NOMO-1 (cell line): ENCODE results near the gene SLC2A6.

Source experiments
- DNase-seq, 2 experiments: peaks; one replicate each; lab custom pipeline; 2025; ENCODE audit not compliant: unreplicated experiment in 2 of 2; lab: John Stamatoyannopoulos, UW

SLC2A6 gene

GRCh38 chr9:133483611-133484010 lies 4.7 kb upstream of the SLC2A6 start:
- no peak for DNase-seq

- DNase-seq, result peak; percentile 44 to 62
These were observed 678 bp downstream of the SLC2A6 start for GRCh38 chr9:133477992-133478850.

DNA sequence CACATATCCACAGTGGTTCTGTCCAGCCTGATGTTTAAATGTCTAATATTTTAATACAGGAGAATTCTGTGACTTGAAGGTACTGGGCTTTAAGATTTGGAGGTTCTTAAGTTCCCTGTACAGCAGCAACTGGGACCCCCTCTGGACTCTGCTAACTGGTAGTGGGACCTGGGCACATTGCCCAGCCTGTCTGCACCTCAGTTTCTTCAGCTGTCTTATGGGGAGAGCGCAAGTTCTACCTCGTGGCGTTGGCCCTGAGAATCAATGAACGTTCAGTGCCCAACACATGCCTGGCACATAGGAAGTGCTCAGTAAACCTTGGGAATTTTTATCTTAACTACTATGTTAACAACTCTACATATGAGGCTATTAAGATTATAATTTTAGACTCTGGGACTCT lies 1.4 kb downstream of the SLC2A6 start:
- no peak for DNase-seq

- DNase-seq, result no peak
These were observed 2.0 kb downstream of the SLC2A6 start for GRCh38 chr9:133476941-133477340.

- DNase-seq, result peak; percentile 16 to 44
These were observed 2.6 kb downstream of the SLC2A6 start for GRCh38 chr9:133476036-133476931.

- DNase-seq, result no peak
These were observed 3.4 kb downstream of the SLC2A6 start for GRCh38 chr9:133475292-133476012.

- no peak for DNase-seq
These were observed 4.0 kb downstream of the SLC2A6 start for GRCh38 chr9:133474853-133475252.

- DNase-seq, result no peak
These were observed 4.7 kb downstream of the SLC2A6 start for GRCh38 chr9:133474215-133474614.

DNA sequence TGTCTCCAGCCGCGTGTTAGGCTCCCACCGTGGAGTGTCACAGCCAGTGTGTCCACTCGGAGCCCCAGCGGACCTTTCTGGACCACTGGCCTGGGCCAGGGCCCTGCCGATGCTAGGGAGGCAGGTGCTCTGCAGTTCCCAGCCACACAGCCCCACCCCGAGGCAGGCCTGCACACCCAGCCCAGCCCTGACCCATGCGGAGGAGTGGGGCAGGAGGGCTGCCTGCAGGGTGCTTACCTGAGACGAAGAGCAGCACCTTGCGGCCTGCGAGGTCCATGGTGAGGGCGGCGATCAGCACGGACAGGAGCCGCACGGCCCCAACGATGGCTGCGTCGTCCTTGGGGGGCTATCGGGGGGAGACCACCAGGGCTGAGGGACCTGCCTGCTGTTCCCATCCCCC lies 5.2 kb downstream of the SLC2A6 start:
- DNase-seq, result no peak

DNA sequence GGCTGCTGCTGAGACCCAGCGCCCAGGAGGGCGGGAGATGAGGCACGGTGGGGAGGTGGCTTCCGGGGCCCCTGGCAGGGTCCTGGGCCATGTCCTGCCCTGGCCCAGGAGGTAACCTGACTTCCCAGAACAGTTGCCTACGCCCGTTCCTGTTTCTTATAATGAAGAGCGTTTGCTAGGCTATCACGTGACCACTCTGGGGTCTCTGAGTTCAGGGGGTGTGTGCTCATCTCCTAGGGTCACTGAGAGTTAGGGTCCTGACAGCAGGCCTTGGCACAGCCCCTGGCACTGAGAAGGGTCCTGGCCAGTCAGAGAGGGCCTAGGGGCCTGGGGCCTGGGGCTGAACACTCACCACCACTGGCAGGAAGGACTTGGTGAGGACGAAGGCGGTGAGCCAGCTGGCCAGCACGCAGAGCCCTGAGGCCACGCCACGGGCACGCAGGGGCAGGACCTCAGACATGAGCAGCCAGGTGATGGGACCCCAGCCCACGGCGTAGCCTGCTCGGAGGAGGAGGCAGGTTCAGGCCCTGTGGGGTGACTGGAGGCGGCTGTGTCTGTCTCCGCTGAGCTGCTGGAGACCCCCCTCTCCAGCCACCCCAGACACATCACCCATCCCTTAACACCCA lies 6.0 kb downstream of the SLC2A6 start:
- DNase-seq, result no peak

DNA sequence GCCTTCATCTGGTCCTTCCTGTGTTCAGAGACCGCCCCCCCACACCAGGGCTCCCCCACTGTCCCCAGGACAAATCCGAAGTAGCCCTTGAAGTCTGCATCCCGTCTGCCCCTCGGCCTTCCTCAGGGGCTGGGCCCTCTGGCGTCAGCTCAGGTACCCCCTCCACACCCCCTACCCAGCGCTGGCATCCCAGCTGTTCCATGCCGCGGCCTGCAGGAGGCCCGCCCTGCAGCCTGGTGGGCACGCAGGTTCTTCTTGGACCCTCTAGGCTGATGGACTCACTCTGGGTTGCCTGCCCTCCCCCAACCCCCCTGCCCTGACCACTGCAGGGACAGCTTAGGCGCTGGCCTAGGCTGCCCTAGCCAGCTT lies 6.6 kb downstream of the SLC2A6 start:
- DNase-seq, result no peak

DNA sequence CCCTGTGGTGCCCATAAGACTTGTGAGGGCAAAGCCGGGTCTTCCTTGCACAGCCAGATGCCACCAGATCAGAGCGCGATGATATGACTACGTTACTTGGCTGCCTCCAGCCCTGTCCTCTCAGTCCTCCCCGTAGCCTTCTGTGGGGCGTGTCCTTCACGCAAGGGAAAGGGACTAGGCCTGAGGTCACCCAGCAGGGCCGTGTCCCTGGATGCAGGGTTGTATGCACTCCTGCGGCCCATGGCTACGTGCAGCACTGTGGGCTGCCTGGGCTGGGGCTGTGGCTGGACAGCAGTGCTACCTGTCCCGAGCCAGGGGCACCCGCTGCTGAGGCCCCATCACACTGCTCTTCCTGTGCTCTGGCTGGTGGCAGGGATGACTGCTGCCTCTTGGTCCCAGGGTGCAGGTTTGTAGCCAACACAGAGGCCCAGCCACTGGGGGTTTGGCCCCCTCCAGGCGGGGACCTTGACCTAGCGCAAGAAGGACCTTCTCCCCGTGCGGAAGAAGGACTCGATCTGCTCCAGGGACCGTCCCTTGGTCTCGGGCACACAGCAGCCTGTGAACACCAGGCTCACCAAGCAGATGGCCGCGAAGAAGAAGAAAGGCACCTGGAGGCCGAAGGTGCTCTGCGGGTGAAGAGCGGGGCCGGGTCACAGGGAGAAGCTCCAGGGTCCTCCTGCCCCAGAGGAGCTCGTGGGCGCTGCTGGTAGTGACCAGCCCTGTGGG lies 7.2 kb downstream of the SLC2A6 start:
- DNase-seq, result no peak

GRCh38 chr9:133470988-133471387 lies 7.9 kb downstream of the SLC2A6 start:
- no peak for DNase-seq

DNA sequence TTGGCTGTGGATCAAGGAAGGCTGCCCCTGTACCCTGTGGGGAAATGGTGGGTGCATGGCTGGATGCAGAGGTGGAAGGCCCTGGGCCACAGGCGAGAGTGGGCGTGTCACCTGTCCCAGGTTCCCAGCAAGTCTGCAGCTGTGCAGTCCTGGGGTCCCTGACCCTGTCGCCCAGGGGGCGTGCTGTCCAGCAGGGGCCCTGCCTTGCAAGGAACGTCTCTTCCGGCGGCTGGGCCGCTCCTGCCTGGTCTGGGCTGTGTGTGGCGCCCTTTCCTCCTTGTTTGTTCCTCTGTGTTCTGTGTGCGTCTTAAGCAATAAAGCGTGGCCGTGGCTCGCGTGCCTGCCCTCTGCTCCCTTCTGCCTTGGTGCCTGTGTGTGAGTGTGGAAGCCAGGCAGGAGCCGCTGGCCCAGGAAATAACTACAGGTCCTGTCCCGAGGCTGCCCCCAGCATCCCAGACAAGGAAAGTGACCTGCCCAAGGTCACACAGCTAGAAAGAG lies 8.4 kb downstream of the SLC2A6 start:
- DNase-seq, result peak in 1 of 2 experiments; percentile 18

GRCh38 chr9:133468777-133469421 lies 10.0 kb downstream of the SLC2A6 start:
- no peak for DNase-seq

DNA sequence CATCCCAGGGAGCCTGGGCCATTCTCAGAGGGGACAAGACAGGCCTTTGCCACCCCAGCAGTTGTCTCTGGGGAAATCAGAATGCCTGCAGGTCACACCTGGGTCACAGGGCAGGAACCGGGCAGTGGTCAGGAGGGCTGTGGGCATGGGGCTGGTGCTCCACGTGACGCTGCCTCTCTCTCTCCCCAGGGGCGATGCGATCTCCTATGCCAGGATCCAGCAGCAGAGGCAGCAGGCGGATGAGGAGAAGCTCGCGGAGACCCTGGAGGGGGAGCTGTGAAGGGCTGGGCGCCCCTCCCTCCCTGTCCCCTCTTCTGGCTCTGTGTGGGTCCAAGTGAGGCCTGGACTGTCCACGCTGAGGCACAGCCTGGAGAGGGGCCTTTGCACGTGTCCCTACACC lies 10.5 kb downstream of the SLC2A6 start:
- DNase-seq, result no peak

DNA sequence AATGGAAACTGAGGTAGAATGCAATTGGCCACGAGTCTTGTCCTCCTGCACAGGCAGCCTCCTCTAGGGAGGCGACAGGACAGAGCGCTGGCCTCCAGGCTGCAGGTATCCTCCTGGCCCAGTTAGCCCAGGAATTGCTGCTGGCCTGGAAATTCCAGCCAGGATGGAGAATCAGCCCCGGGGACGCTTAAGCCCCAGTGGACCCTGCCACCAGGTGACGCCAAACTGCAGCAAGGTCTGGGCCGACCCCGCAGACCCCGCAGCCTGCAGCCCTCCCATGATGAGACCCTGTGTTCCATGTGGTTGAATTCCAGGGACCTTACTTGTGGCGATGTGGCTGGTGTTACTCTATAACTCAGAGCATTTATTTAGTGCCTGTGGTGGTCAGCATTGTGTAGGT lies 11.8 kb downstream of the SLC2A6 start:
- no peak for DNase-seq

DNA sequence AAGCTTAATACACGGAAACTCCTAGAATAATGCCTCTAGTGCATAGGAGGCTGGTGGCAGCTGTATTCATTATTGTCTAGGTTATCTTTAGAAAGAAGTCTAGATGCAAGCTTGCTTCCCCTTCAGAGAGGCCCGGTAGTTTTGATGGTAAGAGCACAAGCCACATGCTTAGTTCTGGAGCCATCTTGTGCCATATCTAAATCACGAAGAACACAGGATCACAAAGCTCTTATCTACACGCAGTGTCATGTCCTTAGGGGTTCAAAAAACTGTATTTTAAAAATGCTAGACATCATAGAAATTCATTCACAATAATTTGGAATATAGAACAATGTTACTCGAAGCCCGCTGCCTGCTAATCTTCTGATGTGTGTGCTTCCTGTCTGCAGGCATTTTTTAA lies 12.9 kb downstream of the SLC2A6 start:
- no peak for DNase-seq

DNA sequence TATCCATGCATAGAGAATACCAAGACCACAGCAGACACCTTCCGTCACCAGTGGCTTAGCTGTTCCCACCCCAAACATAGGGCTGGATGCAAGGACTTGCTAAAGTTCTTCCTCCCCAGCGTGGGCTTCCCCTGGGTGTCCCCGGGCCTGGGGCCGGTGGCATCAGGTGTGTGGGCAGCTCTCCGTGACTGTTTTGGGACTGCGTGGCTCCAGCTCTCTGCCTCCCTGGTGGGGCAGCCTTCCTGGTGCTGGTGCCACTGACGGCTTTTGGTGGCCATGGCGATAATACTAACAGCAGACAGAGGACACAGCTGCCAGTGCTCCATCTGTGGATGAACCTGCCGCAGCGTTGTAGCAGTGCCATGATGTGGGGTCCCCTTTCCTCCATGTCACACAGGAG lies 14.3 kb downstream of the SLC2A6 start:
- no peak for DNase-seq
